Esophagus squamous epithelium (tissue), 4 donors: ENCODE data around the gene TBX10.

Experiments used
- CTCF ChIP-seq, 6 experiments: fragments of 450-650 bp in 4 of 6; fragments of 200-600 bp in 2 of 6; sonication (generic) in 2 of 6; IDR thresholded peaks; one replicate each; pipeline ENCODE4 v1.5.1; 2016 to 2019; ENCODE audit warnings: antibody characterized with exemption in 6 of 6, mild to moderate bottlenecking in 4 of 6, moderate library complexity in 4 of 6
- POLR2A ChIP-seq, 4 donors: fragments of 450-650 bp; IDR thresholded peaks; one replicate each; pipeline ENCODE4 v1.6.1; 2017; ENCODE audit warnings: antibody characterized with exemption in 4 of 4, mild to moderate bottlenecking in 4 of 4, moderate library complexity in 3 of 4

GRCh38 chr11:67605231-67606011, 34.1 kb downstream of the TBX10 start:
- TF ChIP-seq CTCF (IDR thresholded peaks at IDR 0.05): peak in 1 of 6 experiments; percentile 11
- no peak for TF ChIP-seq POLR2A (IDR thresholded peaks at IDR 0.05)
